Measurements from ENCODE around the gene CCDC97.

CCDC97 gene

GRCh38 chr19:41316306-41316920, 6.4 kb downstream of the CCDC97 start:
- peaks cover 33% of the 10 kb centered on the region; the same call in 1 of the 2 replicates for H3K79me2 ChIP-seq (ENCODE audit: insufficient read depth, low read length)
- H3K27me3 ChIP-seq (ENCODE audit: insufficient read depth, low read length, poor library complexity, severe bottlenecking), result no peaks in the 10 kb centered on the region
- peaks cover 47% of the 10 kb centered on the region; the same call in 1 of the 2 replicates for H3K36me3 ChIP-seq (ENCODE audit: insufficient read depth, low read length)
- H3K4me2 ChIP-seq (ENCODE audit: low read depth, low read length, poor library complexity, severe bottlenecking), result no peak overlapping the region
- H3K9ac ChIP-seq (ENCODE audit: low read depth, low read length, poor library complexity, severe bottlenecking), result no peak overlapping the region
- no peak overlapping the region for H2AFZ ChIP-seq (ENCODE audit: low read length)
- no peaks in the 10 kb centered on the region for H3K9me2 ChIP-seq (replicated peaks; ENCODE audit: low read depth, low read length)
- no peak overlapping the region for H3K4me3 ChIP-seq (ENCODE audit: low read length, poor library complexity, severe bottlenecking)
- H3K9me3 ChIP-seq (ENCODE audit: insufficient read depth, low read depth, low read length), result no peaks in the 10 kb centered on the region
- H4K20me1 ChIP-seq (ENCODE audit: insufficient read depth, low read length, poor library complexity, severe bottlenecking), result no peaks in the 10 kb centered on the region
- no peaks in the 10 kb centered on the region for H3F3A ChIP-seq (ENCODE audit: low read depth)
- TF ChIP-seq CTCF (conservative IDR thresholded peaks at IDR 0.05; ENCODE audit: low read length), result no peak
- TF ChIP-seq EZH2phosphoT487 (IDR thresholded peaks at IDR 0.05; ENCODE audit: borderline replicate concordance), result no peak
- peaks cover 3% of the 10 kb centered on the region for H3K4me1 ChIP-seq (ENCODE audit: insufficient read depth, low read length, poor library complexity, severe bottlenecking)

- Histone ChIP-seq H3K9me2 (replicated peaks; ENCODE audit: low read depth, low read length) (no peaks in the 10 kb centered on the region), H3K36me3 (ENCODE audit: insufficient read depth, low read length) (peaks cover 43% of the 10 kb centered on the region; the same call in 1 of the 2 replicates), H3K79me2 (ENCODE audit: insufficient read depth, low read length) (peaks cover 13% of the 10 kb centered on the region; the same call in 1 of the 2 replicates), H3F3A (ENCODE audit: low read depth) (no peaks in the 10 kb centered on the region), H3K4me3 (ENCODE audit: low read length, poor library complexity, severe bottlenecking) (no peak overlapping the region), H3K4me2 (ENCODE audit: low read depth, low read length, poor library complexity, severe bottlenecking) (no peak overlapping the region), H3K4me1 (ENCODE audit: insufficient read depth, low read length, poor library complexity, severe bottlenecking) (peaks cover 19% of the 10 kb centered on the region), H3K9me3 (ENCODE audit: insufficient read depth, low read depth, low read length) (no peaks in the 10 kb centered on the region), H4K20me1 (ENCODE audit: insufficient read depth, low read length, poor library complexity, severe bottlenecking) (no peaks in the 10 kb centered on the region), H2AFZ (ENCODE audit: low read length) (no peak overlapping the region), H3K9ac (ENCODE audit: low read depth, low read length, poor library complexity, severe bottlenecking) (no peak overlapping the region), H3K27me3 (ENCODE audit: insufficient read depth, low read length, poor library complexity, severe bottlenecking) (no peaks in the 10 kb centered on the region)
- no peak for TF ChIP-seq EZH2phosphoT487 (IDR thresholded peaks at IDR 0.05; ENCODE audit: borderline replicate concordance)
Observed at GRCh38 chr19:41318696-41319499, 8.9 kb downstream of the CCDC97 start.

- H4K20me1 ChIP-seq (ENCODE audit: insufficient read depth, low read length, poor library complexity, severe bottlenecking), result no peaks in the 10 kb centered on the region
- no peaks in the 10 kb centered on the region for H3K9me2 ChIP-seq (replicated peaks; ENCODE audit: low read depth, low read length)
- H3K4me2 ChIP-seq (ENCODE audit: low read depth, low read length, poor library complexity, severe bottlenecking), result no peak overlapping the region
- TF ChIP-seq CTCF (conservative IDR thresholded peaks at IDR 0.05; ENCODE audit: low read length) (no peak), EZH2phosphoT487 (IDR thresholded peaks at IDR 0.05; ENCODE audit: borderline replicate concordance) (no peak)
- no peak overlapping the region for H3K9ac ChIP-seq (ENCODE audit: low read depth, low read length, poor library complexity, severe bottlenecking)
- H2AFZ ChIP-seq (ENCODE audit: low read length), result no peak overlapping the region
- peaks cover 6% of the 10 kb centered on the region; the same call in 1 of the 2 replicates for H3K79me2 ChIP-seq (ENCODE audit: insufficient read depth, low read length)
- no peak overlapping the region for H3K4me3 ChIP-seq (ENCODE audit: low read length, poor library complexity, severe bottlenecking)
- H3K36me3 ChIP-seq (ENCODE audit: insufficient read depth, low read length), result peaks cover 40% of the 10 kb centered on the region; the same call in 1 of the 2 replicates
- no peaks in the 10 kb centered on the region for H3K27me3 ChIP-seq (ENCODE audit: insufficient read depth, low read length, poor library complexity, severe bottlenecking)
- H3K9me3 ChIP-seq (ENCODE audit: insufficient read depth, low read depth, low read length), result no peaks in the 10 kb centered on the region
- H3F3A ChIP-seq (ENCODE audit: low read depth), result no peaks in the 10 kb centered on the region
- H3K4me1 ChIP-seq (ENCODE audit: insufficient read depth, low read length, poor library complexity, severe bottlenecking), result peaks cover 19% of the 10 kb centered on the region
Observed at GRCh38 chr19:41319500-41320184, 9.7 kb downstream of the CCDC97 start.

Data from Loucy (cell line).